ENCODE measurements around the gene ACOT8. TPM values are rescaled to one million over a fixed set of nuclear protein-coding genes. Genes with fewer than 3 reads are reported as not detected.

ACOT8 gene
- polyA plus RNA-seq, 3 donors = 40.9 to 52.4 (median 44.6) TPM

GRCh38 chr20:45816951-45817350, 40.2 kb downstream of the ACOT8 start:
- Mint-ChIP-seq H3K4me1 (peaks cover 34% of the 10 kb centered on the region), H3K9me3 (no peaks in the 10 kb centered on the region), H3K27me3 (ENCODE audit: low read depth in 3 of 3) (peaks cover 1 to 8% (median 5%) of the 10 kb centered on the region in 3 donors), H3K36me3 (peaks cover 10 to 17% of the 10 kb centered on the region in 2 donors), H3K27ac (peak overlapping the region in 4 of 7 donors; percentile 27 to 64 (median 50)), H3K4me3 (no peak overlapping the region)
- H3K36me3 ChIP-seq (replicated peaks in 1 of 2; ENCODE audit: control insufficient read depth in 1 of 2, insufficient read depth in 2 of 2, low read length in 2 of 2) = peaks cover 5 to 23% of the 10 kb centered on the region in 2 donors
- H3K9me3 ChIP-seq (replicated peaks in 1 of 2; ENCODE audit: control insufficient read depth in 1 of 2, insufficient read depth in 1 of 2, low read length in 2 of 2) = no peaks in the 10 kb centered on the region
- TF ChIP-seq, protein P1, sequence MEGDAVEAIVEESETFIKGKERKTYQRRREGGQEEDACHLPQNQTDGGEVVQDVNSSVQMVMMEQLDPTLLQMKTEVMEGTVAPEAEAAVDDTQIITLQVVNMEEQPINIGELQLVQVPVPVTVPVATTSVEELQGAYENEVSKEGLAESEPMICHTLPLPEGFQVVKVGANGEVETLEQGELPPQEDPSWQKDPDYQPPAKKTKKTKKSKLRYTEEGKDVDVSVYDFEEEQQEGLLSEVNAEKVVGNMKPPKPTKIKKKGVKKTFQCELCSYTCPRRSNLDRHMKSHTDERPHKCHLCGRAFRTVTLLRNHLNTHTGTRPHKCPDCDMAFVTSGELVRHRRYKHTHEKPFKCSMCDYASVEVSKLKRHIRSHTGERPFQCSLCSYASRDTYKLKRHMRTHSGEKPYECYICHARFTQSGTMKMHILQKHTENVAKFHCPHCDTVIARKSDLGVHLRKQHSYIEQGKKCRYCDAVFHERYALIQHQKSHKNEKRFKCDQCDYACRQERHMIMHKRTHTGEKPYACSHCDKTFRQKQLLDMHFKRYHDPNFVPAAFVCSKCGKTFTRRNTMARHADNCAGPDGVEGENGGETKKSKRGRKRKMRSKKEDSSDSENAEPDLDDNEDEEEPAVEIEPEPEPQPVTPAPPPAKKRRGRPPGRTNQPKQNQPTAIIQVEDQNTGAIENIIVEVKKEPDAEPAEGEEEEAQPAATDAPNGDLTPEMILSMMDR (IDR thresholded peaks at IDR 0.05) = no peak
- no peak for DNase-seq
- intact Hi-C loops (cut with micrococcal nuclease) = loop anchor here in 1 of 2 donors (10.0 kb wide), 1 partner anchor 118 kb away; the partner anchor contains the start of gene PCIF1
- no peak overlapping the region for H3K4me3 ChIP-seq (replicated peaks in 1 of 3; ENCODE audit: low read depth in 2 of 3, low read length in 3 of 3)
- WGBS (ENCODE audit: insufficient coverage) = no CpG with 5 or more reads among the region's 3 CpGs
- H2AFZ ChIP-seq (ENCODE audit: insufficient read depth, low read depth, low read length, poor library complexity, severe bottlenecking) = no peak overlapping the region
- H3K27ac ChIP-seq (ENCODE audit: low read depth in 1 of 2, low read length in 2 of 2) = no peak overlapping the region
- H3K9ac ChIP-seq (ENCODE audit: insufficient read depth, low read length, poor library complexity, severe bottlenecking) = no peak overlapping the region
- H3K4me2 ChIP-seq (replicated peaks; ENCODE audit: extremely low read depth, low read length, poor library complexity, severe bottlenecking) = no peak overlapping the region
- H3K4me1 ChIP-seq (ENCODE audit: control insufficient read depth in 1 of 2, insufficient read depth in 2 of 2, low read length in 2 of 2) = peaks cover 20 to 35% of the 10 kb centered on the region in 2 donors
- H3K79me2 ChIP-seq (ENCODE audit: insufficient read depth, low read length) = peaks cover 37% of the 10 kb centered on the region
- peaks cover 0 to 1% of the 10 kb centered on the region in 2 donors for H3K27me3 ChIP-seq (ENCODE audit: control insufficient read depth in 2 of 2, insufficient read depth in 2 of 2, low read length in 2 of 2)
- peaks cover 2% of the 10 kb centered on the region for H4K20me1 ChIP-seq (ENCODE audit: insufficient read depth, low read length)

DNA sequence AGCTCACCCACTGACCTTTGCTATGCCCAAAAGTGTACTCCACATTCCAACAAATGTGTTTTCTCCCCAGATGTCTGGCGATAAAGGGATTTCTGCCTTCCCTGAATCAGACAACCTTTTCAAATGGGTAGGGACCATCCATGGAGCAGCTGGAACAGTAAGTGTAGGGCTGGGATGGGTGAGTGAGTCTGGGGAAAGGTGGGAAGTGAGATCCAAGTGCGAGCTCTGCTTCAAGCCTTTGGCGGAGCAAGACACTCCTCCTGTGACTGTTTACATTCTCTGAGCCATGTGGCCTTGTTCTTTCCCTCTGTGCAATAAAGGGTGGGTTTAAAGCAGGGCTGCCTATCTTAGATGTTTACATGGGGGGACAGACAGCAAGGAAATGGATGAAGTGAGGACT, 42.9 kb downstream of the ACOT8 start:
- peaks cover 0 to 1% (median 0%) of the 10 kb centered on the region in 3 donors for H3K27me3 Mint-ChIP-seq (ENCODE audit: low read depth in 3 of 3)
- TF ChIP-seq, protein P1 (IDR thresholded peaks at IDR 0.05) = no peak
- Histone ChIP-seq H3K9me3 (replicated peaks in 1 of 2; ENCODE audit: control insufficient read depth in 1 of 2, insufficient read depth in 1 of 2, low read length in 2 of 2) (no peaks in the 10 kb centered on the region), H3K4me1 (ENCODE audit: control insufficient read depth in 1 of 2, insufficient read depth in 2 of 2, low read length in 2 of 2) (peaks cover 18 to 24% of the 10 kb centered on the region in 2 donors), H3K4me2 (replicated peaks; ENCODE audit: extremely low read depth, low read length, poor library complexity, severe bottlenecking) (no peak overlapping the region), H3K27me3 (ENCODE audit: control insufficient read depth in 2 of 2, insufficient read depth in 2 of 2, low read length in 2 of 2) (no peaks in the 10 kb centered on the region), H4K20me1 (ENCODE audit: insufficient read depth, low read length) (peaks cover 29% of the 10 kb centered on the region), H3K9ac (ENCODE audit: insufficient read depth, low read length, poor library complexity, severe bottlenecking) (no peak overlapping the region), H3K4me3 (replicated peaks in 1 of 3; ENCODE audit: low read depth in 2 of 3, low read length in 3 of 3) (no peak overlapping the region), H3K36me3 (replicated peaks in 1 of 2; ENCODE audit: control insufficient read depth in 1 of 2, insufficient read depth in 2 of 2, low read length in 2 of 2) (peaks cover 27 to 49% of the 10 kb centered on the region in 2 donors), H3K27ac (ENCODE audit: low read depth in 1 of 2, low read length in 2 of 2) (no peak overlapping the region), H3K79me2 (ENCODE audit: insufficient read depth, low read length) (peaks cover 38% of the 10 kb centered on the region), H2AFZ (ENCODE audit: insufficient read depth, low read depth, low read length, poor library complexity, severe bottlenecking) (no peak overlapping the region)
- intact Hi-C loops (cut with micrococcal nuclease) = loop anchor here in 1 of 2 donors (5.0 to 10.0 kb wide), 2 partner anchors 120 to 158 kb away; partner anchors contain the start of genes PCIF1 and ZNF335
- peaks cover 22% of the 10 kb centered on the region for H3K4me1 Mint-ChIP-seq
- no peak overlapping the region for H3K27ac Mint-ChIP-seq
- DNase-seq = no peak
- peaks cover 0 to 3% (median 0%) of the 10 kb centered on the region in 7 donors for H3K9me3 Mint-ChIP-seq
- 100% methylated on average over 1 of the region's 3 CpGs for WGBS (ENCODE audit: insufficient coverage)
- no peak overlapping the region for H3K4me3 Mint-ChIP-seq
- peaks cover 32 to 43% of the 10 kb centered on the region in 2 donors for H3K36me3 Mint-ChIP-seq

Data from CD14-positive monocyte (primary cell).